HepG2 (cell line): ENCODE measurements around the gene PDE4C. TPM values are rescaled to one million over a fixed set of nuclear protein-coding genes. Genes with fewer than 3 reads are reported as not detected.
A peak's percentile ranks its signal among the peaks of the same experiment; 100 is the strongest.

ENCODE experiments used
- FOXK2 ChIP-seq: fragments of 450-650 bp; IDR thresholded peaks from 2 replicates; pipeline ENCODE4 v1.6.1; 2016
- KAT8 ChIP-seq: IDR thresholded peaks from 2 replicates; pipeline ENCODE4 v1.6.1; 2016; ENCODE audit warnings: missing genetic modification reagents, missing compliant biosample characterization
- MAZ ChIP-seq, 2 experiments: sonication (generic) in 1 of 2; formaldehyde crosslinking in 1 of 2; IDR thresholded peaks; 2 replicates each; pipeline versions ENCODE4 v1.5.0 to v1.6.1; 2012 to 2020; ENCODE audit warnings: low read depth in 2 of 2, mild to moderate bottlenecking in 2 of 2, borderline replicate concordance in 1 of 2, improper control_type of control experiment in 1 of 2, low read length in 1 of 2, missing genetic modification reagents in 1 of 2, moderate library complexity in 1 of 2
- MLLT10 ChIP-seq: sonication (generic); formaldehyde crosslinking; IDR thresholded peaks from 2 replicates; pipeline ENCODE4 v1.4.0; 2020; ENCODE audit warnings: missing genetic modification reagents
- MXD4 ChIP-seq: IDR thresholded peaks from 2 replicates; pipeline ENCODE4 v1.6.1; 2016; ENCODE audit warnings: mild to moderate bottlenecking, missing biosample characterization, missing genetic modification reagents
- ZMYM3 ChIP-seq: sonication (generic); formaldehyde crosslinking; IDR thresholded peaks from 2 replicates; pipeline ENCODE4 v1.5.1; 2020; ENCODE audit warnings: mild to moderate bottlenecking, missing genetic modification reagents
- ZNF350 ChIP-seq: sonication (generic); formaldehyde crosslinking; IDR thresholded peaks from 2 replicates; pipeline ENCODE4 v1.4.0; 2020; ENCODE audit warnings: mild to moderate bottlenecking, low read depth, missing genetic modification reagents, borderline replicate concordance
- ZNF550 ChIP-seq: sonication (generic); formaldehyde crosslinking; IDR thresholded peaks from 2 replicates; pipeline ENCODE4 v1.4.0; 2020; ENCODE audit warnings: mild to moderate bottlenecking, missing genetic modification reagents, borderline replicate concordance
- ZNF598 ChIP-seq: sonication (generic); formaldehyde crosslinking; IDR thresholded peaks from 2 replicates; pipeline ENCODE4 v1.5.1; 2020; ENCODE audit warnings: mild to moderate bottlenecking, missing genetic modification reagents, borderline replicate concordance
- ZNF605 ChIP-seq: sonication (generic); formaldehyde crosslinking; IDR thresholded peaks from 2 replicates; pipeline ENCODE4 v1.8.0; 2022; ENCODE audit warnings: mild to moderate bottlenecking, missing genetic modification reagents
- ZNF660 ChIP-seq: sonication (generic); formaldehyde crosslinking; IDR thresholded peaks from 2 replicates; pipeline ENCODE4 v1.5.1; 2020; ENCODE audit warnings: mild to moderate bottlenecking, low read depth, missing genetic modification reagents, borderline replicate concordance
- ZNF75D ChIP-seq: sonication (generic); formaldehyde crosslinking; IDR thresholded peaks from 2 replicates; pipeline ENCODE4 v1.8.1; 2023; ENCODE audit warnings: missing genetic modification reagents, mild to moderate bottlenecking, borderline replicate concordance
- polyA plus RNA-seq, 8 experiments: library from polyadenylated mRNA; depleted of rRNA in 3 of 8; stranded (reverse) in 7 of 8; unstranded in 1 of 8; fragments of >200 nt; fragmentation: Illumina TruSeq in 4 of 8; extraction: Trizol in 4 of 8; gene quantifications; 2 replicates each; pipeline versions ENCODE4 v1.2.1 to v1.2.3, GENCODE V29; 2011 to 2016; ENCODE audit warnings: low read depth in 4 of 8, missing spikeins in 1 of 8, mixed read lengths in 1 of 8; ENCODE audit not compliant: insufficient read depth in 1 of 8
- total RNA-seq, 5 experiments: library from RNA; depleted of rRNA; stranded (reverse); fragments of >200 nt; fragmentation: Illumina TruSeq; extraction: Trizol; gene quantifications; 2 replicates each; pipeline ENCODE4 v1.2.3, GENCODE V29; 2016; ENCODE audit warnings: low read depth in 1 of 5
- TF ChIP-seq, protein P1 (sequence below): sonication (generic); formaldehyde crosslinking; IDR thresholded peaks from 2 replicates; pipeline ENCODE4 v1.4.0; 2020; ENCODE audit warnings: mild to moderate bottlenecking, missing genetic modification reagents
- TF ChIP-seq, protein P2 (sequence below): sonication (generic); formaldehyde crosslinking; IDR thresholded peaks from 2 replicates; pipeline ENCODE4 v1.5.0; 2020; ENCODE audit warnings: mild to moderate bottlenecking, missing genetic modification reagents
- TF ChIP-seq, protein P3 (sequence below), 2 experiments: fragments of 450-650 bp in 1 of 2; sonication (generic) in 1 of 2; formaldehyde crosslinking in 1 of 2; IDR thresholded peaks; 2 replicates each; pipeline versions ENCODE4 v1.6.1 to v1.8.0; 2016 to 2022; ENCODE audit warnings: antibody characterized with exemption in 1 of 2, mild to moderate bottlenecking in 1 of 2, missing genetic modification reagents in 1 of 2

PDE4C gene
- total and polyA plus RNA-seq, 2 of the 13 experiments (the other 11 are each of a cell fraction or from before 2014, with no cell fraction given): 1.4 to 14.0 TPM

DNA sequence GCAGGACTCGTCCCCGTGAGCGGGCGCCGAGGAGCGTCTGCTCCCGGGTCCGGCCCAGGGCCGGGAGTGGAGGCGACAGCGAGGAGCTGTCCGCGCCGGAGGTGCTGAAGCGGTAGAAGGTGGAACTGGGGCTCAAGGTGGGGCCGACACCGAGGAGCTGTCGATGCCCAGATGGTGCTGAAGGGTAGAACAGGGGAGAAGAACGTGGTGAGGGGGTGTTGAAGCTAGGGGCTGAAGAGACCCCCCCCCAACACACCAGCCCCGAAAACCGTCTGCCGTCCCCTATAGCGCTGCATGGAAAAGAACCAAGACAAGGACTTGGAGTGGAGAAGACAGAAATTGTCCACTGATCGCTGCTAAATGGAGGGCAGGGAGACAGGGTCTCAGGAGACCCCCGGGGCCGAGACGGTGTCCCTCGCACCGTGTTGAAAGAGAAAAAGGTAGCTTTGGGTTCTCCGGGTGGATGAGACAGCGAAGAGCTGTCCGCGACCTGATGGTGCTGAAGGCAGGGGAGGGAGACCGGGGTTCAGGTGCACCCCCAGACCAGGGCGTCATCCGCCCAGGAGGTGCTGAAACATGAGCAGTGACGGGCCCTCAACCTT, 7.1 kb upstream of the PDE4C start (continued):
- TF ChIP-seq ZNF75D: peak; percentile 95; the same call in 1 of the 2 replicates
- 0 out of 2 replicates have a peak, but pooled peaks have one; percentile 41 for TF ChIP-seq ZMYM3 (CRISPR knock-in tag)
- no peak for TF ChIP-seq MLLT10 (CRISPR knock-in tag)
- TF ChIP-seq KAT8: peak; percentile 75
- TF ChIP-seq, protein P1, sequence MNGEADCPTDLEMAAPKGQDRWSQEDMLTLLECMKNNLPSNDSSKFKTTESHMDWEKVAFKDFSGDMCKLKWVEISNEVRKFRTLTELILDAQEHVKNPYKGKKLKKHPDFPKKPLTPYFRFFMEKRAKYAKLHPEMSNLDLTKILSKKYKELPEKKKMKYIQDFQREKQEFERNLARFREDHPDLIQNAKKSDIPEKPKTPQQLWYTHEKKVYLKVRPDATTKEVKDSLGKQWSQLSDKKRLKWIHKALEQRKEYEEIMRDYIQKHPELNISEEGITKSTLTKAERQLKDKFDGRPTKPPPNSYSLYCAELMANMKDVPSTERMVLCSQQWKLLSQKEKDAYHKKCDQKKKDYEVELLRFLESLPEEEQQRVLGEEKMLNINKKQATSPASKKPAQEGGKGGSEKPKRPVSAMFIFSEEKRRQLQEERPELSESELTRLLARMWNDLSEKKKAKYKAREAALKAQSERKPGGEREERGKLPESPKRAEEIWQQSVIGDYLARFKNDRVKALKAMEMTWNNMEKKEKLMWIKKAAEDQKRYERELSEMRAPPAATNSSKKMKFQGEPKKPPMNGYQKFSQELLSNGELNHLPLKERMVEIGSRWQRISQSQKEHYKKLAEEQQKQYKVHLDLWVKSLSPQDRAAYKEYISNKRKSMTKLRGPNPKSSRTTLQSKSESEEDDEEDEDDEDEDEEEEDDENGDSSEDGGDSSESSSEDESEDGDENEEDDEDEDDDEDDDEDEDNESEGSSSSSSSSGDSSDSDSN (CRISPR knock-in tag): peak; percentile 90
- peak; percentile 92 for TF ChIP-seq MXD4 (CRISPR knock-in tag)
- TF ChIP-seq, protein P2, sequence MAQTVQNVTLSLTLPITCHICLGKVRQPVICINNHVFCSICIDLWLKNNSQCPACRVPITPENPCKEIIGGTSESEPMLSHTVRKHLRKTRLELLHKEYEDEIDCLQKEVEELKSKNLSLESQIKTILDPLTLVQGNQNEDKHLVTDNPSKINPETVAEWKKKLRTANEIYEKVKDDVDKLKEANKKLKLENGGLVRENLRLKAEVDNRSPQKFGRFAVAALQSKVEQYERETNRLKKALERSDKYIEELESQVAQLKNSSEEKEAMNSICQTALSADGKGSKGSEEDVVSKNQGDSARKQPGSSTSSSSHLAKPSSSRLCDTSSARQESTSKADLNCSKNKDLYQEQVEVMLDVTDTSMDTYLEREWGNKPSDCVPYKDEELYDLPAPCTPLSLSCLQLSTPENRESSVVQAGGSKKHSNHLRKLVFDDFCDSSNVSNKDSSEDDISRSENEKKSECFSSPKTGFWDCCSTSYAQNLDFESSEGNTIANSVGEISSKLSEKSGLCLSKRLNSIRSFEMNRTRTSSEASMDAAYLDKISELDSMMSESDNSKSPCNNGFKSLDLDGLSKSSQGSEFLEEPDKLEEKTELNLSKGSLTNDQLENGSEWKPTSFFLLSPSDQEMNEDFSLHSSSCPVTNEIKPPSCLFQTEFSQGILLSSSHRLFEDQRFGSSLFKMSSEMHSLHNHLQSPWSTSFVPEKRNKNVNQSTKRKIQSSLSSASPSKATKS (CRISPR knock-in tag): 0 out of 2 replicates have a peak, but pooled peaks have one; percentile 56
- TF ChIP-seq ZNF550 (CRISPR knock-in tag): no peak
- TF ChIP-seq, protein P3, sequence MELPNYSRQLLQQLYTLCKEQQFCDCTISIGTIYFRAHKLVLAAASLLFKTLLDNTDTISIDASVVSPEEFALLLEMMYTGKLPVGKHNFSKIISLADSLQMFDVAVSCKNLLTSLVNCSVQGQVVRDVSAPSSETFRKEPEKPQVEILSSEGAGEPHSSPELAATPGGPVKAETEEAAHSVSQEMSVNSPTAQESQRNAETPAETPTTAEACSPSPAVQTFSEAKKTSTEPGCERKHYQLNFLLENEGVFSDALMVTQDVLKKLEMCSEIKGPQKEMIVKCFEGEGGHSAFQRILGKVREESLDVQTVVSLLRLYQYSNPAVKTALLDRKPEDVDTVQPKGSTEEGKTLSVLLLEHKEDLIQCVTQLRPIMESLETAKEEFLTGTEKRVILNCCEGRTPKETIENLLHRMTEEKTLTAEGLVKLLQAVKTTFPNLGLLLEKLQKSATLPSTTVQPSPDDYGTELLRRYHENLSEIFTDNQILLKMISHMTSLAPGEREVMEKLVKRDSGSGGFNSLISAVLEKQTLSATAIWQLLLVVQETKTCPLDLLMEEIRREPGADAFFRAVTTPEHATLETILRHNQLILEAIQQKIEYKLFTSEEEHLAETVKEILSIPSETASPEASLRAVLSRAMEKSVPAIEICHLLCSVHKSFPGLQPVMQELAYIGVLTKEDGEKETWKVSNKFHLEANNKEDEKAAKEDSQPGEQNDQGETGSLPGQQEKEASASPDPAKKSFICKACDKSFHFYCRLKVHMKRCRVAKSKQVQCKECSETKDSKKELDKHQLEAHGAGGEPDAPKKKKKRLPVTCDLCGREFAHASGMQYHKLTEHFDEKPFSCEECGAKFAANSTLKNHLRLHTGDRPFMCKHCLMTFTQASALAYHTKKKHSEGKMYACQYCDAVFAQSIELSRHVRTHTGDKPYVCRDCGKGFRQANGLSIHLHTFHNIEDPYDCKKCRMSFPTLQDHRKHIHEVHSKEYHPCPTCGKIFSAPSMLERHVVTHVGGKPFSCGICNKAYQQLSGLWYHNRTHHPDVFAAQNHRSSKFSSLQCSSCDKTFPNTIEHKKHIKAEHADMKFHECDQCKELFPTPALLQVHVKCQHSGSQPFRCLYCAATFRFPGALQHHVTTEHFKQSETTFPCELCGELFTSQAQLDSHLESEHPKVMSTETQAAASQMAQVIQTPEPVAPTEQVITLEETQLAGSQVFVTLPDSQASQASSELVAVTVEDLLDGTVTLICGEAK (IDR thresholded peaks at IDR 0.05): no peak
- TF ChIP-seq, protein P3 (CRISPR knock-in tag; IDR thresholded peaks at IDR 0.05): peak; percentile 81
- TF ChIP-seq ZNF350: peak; percentile 56; the same call in 1 of the 2 replicates
- peak; percentile 96 for TF ChIP-seq ZNF605 (CRISPR knock-in tag)
- no peak; the same call in 1 of the 2 replicates for TF ChIP-seq MAZ (IDR thresholded peaks at IDR 0.05; ENCODE audit: borderline replicate concordance, low read depth, low read length)
- peak; percentile 84 for TF ChIP-seq MAZ (CRISPR knock-in tag; IDR thresholded peaks at IDR 0.05; ENCODE audit: low read depth)
- no peak; the same call in 1 of the 2 replicates for TF ChIP-seq ZNF598 (CRISPR knock-in tag)
- TF ChIP-seq ZNF660 (CRISPR knock-in tag): no peak
- TF ChIP-seq FOXK2: no peak
